IMR-90 (cell line): ENCODE measurements around the gene KCNK3. TPM values are rescaled to one million over a fixed set of nuclear protein-coding genes. Genes with fewer than 3 reads are reported as not detected.

Experiments
- ATAC-seq: fragments of 200-7000 bp; cut with Tn5 transposase; 2 replicates; pipeline ENCODE4 v1.9.1; 2020; ENCODE audit warnings: low read depth, mild to moderate bottlenecking, moderate library complexity
- BruUV-seq: library from RNA; stranded (reverse); fragments of 400-500 nt; replicated peaks from 2 replicates; lab custom pipeline; 2021; lab: Mats Ljungman, UMichigan
- CTCF ChIA-PET: fragments of 300-600 bp; formaldehyde crosslinking; extraction: SDS; loops from one replicate; lab custom pipeline; 2021; ENCODE audit warnings: antibody characterized with exemption; lab: Yijun Ruan, JAX
- POLR2A ChIA-PET: fragments of 300-600 bp; sonication (Branson Sonifier 250); formaldehyde crosslinking; loops from one replicate; lab custom pipeline; 2022; ENCODE audit warnings: antibody characterized with exemption; ENCODE audit not compliant: unreplicated experiment; lab: Charles Lee
- DNase-seq: peaks from one replicate; pipeline ENCODE4 v3.0.0; 2013
- H2AFZ ChIP-seq: replicated peaks from 2 replicates; pipeline ENCODE3; 2013; ENCODE audit warnings: low read length, mild to moderate bottlenecking; ENCODE audit not compliant: poor library complexity
- H2AK5ac ChIP-seq: 2 replicates; pipeline ENCODE4 v1.6.1; 2013; ENCODE audit warnings: low read depth, low read length, inconsistent platforms
- H2AK9ac ChIP-seq: replicated peaks from 2 replicates; pipeline ENCODE3; 2013; ENCODE audit warnings: mild to moderate bottlenecking, low read depth, low read length, moderate library complexity; ENCODE audit not compliant: poor library complexity
- H2BK120ac ChIP-seq: 2 replicates; pipeline ENCODE4 v1.6.1; 2013; ENCODE audit warnings: low read depth, low read length, inconsistent platforms
- H2BK15ac ChIP-seq: 3 replicates; pipeline ENCODE4 v1.6.1; 2013; ENCODE audit warnings: low read depth, low read length, inconsistent platforms
- H2BK20ac ChIP-seq: 2 replicates; pipeline ENCODE4 v1.6.1; 2013; ENCODE audit warnings: low read depth, mild to moderate bottlenecking, inconsistent platforms, low read length, moderate library complexity
- H2BK5ac ChIP-seq: 2 replicates; pipeline ENCODE4 v1.6.1; 2013; ENCODE audit warnings: mild to moderate bottlenecking, low read depth, low read length, inconsistent platforms; ENCODE audit not compliant: poor library complexity, severe bottlenecking
- H3K14ac ChIP-seq: replicated peaks from 2 replicates; pipeline ENCODE4 v1.6.1; 2013; ENCODE audit warnings: low read depth, low read length, inconsistent platforms
- H3K18ac ChIP-seq: 2 replicates; pipeline ENCODE4 v1.6.1; 2013; ENCODE audit warnings: low read depth, low read length, control low read depth
- H3K23ac ChIP-seq: 2 replicates; pipeline ENCODE4 v1.6.1; 2013; ENCODE audit warnings: low read depth, low read length, inconsistent platforms
- H3K27ac ChIP-seq: 2 replicates; pipeline ENCODE4 v1.5.1; 2013; ENCODE audit warnings: mild to moderate bottlenecking, control low read depth, low read length; ENCODE audit not compliant: insufficient read depth
- H3K27me3 ChIP-seq: 2 replicates; pipeline ENCODE4 v1.6.1; 2013; ENCODE audit warnings: low read length; ENCODE audit not compliant: control insufficient read depth, insufficient read depth
- H3K36me3 ChIP-seq: 2 replicates; pipeline ENCODE4 v1.6.1; 2013; ENCODE audit warnings: low read length, mixed read lengths; ENCODE audit not compliant: control insufficient read depth, insufficient read depth
- H3K4ac ChIP-seq: 2 replicates; pipeline ENCODE4 v1.6.1; 2013; ENCODE audit warnings: low read depth, low read length, inconsistent platforms
- H3K4me1 ChIP-seq: 2 replicates; pipeline ENCODE4 v1.6.1; 2013; ENCODE audit warnings: low read length, mixed read lengths; ENCODE audit not compliant: control insufficient read depth, insufficient read depth
- H3K4me2 ChIP-seq: 2 replicates; pipeline ENCODE4 v1.6.1; 2013; ENCODE audit warnings: low read depth, mild to moderate bottlenecking, control low read depth, low read length, moderate library complexity
- H3K4me3 ChIP-seq: 2 replicates; pipeline ENCODE4 v1.5.1; 2013; ENCODE audit warnings: low read depth, mild to moderate bottlenecking, control low read depth, low read length, moderate library complexity; ENCODE audit not compliant: insufficient read depth
- H3K56ac ChIP-seq: 2 replicates; pipeline ENCODE4 v1.6.1; 2013; ENCODE audit warnings: low read length, inconsistent platforms; ENCODE audit not compliant: insufficient read depth; ENCODE audit errors: extremely low read depth
- H3K79me1 ChIP-seq, 2 experiments: 2 replicates each; pipeline ENCODE4 v1.6.1; 2013; ENCODE audit warnings: low read length in 2 of 2, inconsistent platforms in 1 of 2, low read depth in 1 of 2
- H3K9ac ChIP-seq: 2 replicates; pipeline ENCODE4 v1.6.1; 2013; ENCODE audit warnings: low read depth, low read length, control low read depth
- H3K9me1 ChIP-seq: 2 replicates; pipeline ENCODE4 v1.6.1; 2013; ENCODE audit warnings: low read length, inconsistent platforms; ENCODE audit not compliant: insufficient read depth
- H3K9me3 ChIP-seq: 2 replicates; pipeline ENCODE4 v1.6.1; 2013; ENCODE audit warnings: low read length; ENCODE audit not compliant: control insufficient read depth, insufficient read depth
- H4K20me1 ChIP-seq: 2 replicates; pipeline ENCODE4 v1.6.1; 2013; ENCODE audit warnings: low read length, inconsistent platforms; ENCODE audit not compliant: insufficient read depth
- H4K5ac ChIP-seq: 2 replicates; pipeline ENCODE4 v1.6.1; 2013; ENCODE audit warnings: mild to moderate bottlenecking, low read depth, low read length, control low read depth
- H4K8ac ChIP-seq, 2 experiments: 2 replicates each; pipeline ENCODE4 v1.6.1; 2013; ENCODE audit warnings: low read depth in 2 of 2, low read length in 2 of 2, control low read depth in 1 of 2, inconsistent platforms in 1 of 2
- H4K91ac ChIP-seq: 2 replicates; pipeline ENCODE4 v1.6.1; 2013; ENCODE audit warnings: low read depth, low read length, inconsistent platforms; ENCODE audit not compliant: insufficient read depth
- BHLHE40 ChIP-seq: fragments of 150-350 bp; IDR thresholded peaks from 2 replicates; pipeline ENCODE4 v1.6.1; 2016; ENCODE audit warnings: mild to moderate bottlenecking, low read depth, low read length
- FOS ChIP-seq: fragments of 150-350 bp; IDR thresholded peaks from 2 replicates; pipeline ENCODE4 v1.6.1; 2016; ENCODE audit warnings: low read depth, low read length
- RCOR1 ChIP-seq: IDR thresholded peaks from 2 replicates; pipeline ENCODE4 v1.6.1; 2012; ENCODE audit warnings: mild to moderate bottlenecking, low read length, improper control_type of control experiment; ENCODE audit not compliant: insufficient replicate concordance
- USF2 ChIP-seq: fragments of 150-350 bp; IDR thresholded peaks from 2 replicates; pipeline ENCODE4 v1.6.1; 2017; ENCODE audit warnings: mild to moderate bottlenecking, antibody characterized with exemption, low read length, low read depth
- WGBS, 2 experiments: methylation state at CpG; one replicate each; pipeline versions ENCODE4 v1.1.5 to v1.1.7; 2013; ENCODE audit warnings: missing lambda C conversion rate in 2 of 2; ENCODE audit not compliant: insufficient read length in 1 of 2; ENCODE audit errors: extremely low coverage in 2 of 2; 5-methylcytosine and 5-hydroxymethylcytosine counted together
- dilution Hi-C: fragments of 300-500 bp; cut with HindIII; formaldehyde crosslinking; loops from one replicate; pipeline ENCODE4 v1.14.3; 2018; ENCODE audit warnings: low sequenced_read_pairs; ENCODE audit not compliant: unreplicated experiment
- in situ Hi-C: fragments of 300-500 bp; cut with MboI; formaldehyde crosslinking; loops from 3 replicates; pipeline ENCODE4 v1.14.3; 2019; ENCODE audit warnings: low sequenced_read_pairs, inconsistent platforms, mixed read lengths
- intact Hi-C: fragments of 100-400 bp; cut with micrococcal nuclease; formaldehyde crosslinking; loops from 2 replicates; pipeline ENCODE4 v1.10.0; 2022
- polyA plus RNA-seq, 3 experiments: library from polyadenylated mRNA; depleted of rRNA; stranded (reverse); fragments of >200 nt; gene quantifications; 2 replicates each; pipeline ENCODE4 v1.2.3, GENCODE V29; 2012; ENCODE audit warnings: low replicate concordance in 1 of 3
- total RNA-seq: library from RNA; depleted of rRNA; stranded (reverse); fragments of >200 nt; gene quantifications from 2 replicates; pipeline ENCODE4 v1.2.3, GENCODE V29; 2012

KCNK3 gene
- total and polyA plus RNA-seq, 2 of the 4 experiments (the other 2 are of a cell fraction), result under 0.01 to 0.03 TPM

GRCh38 chr2:26765475-26766200, 73.1 kb downstream of the KCNK3 start (continued):
- TF ChIP-seq BHLHE40, result no peak

GRCh38 chr2:26767129-26767528, 74.6 kb downstream of the KCNK3 start:
- Histone ChIP-seq H3K4me3 (no peak overlapping the region), H3K56ac (no peak overlapping the region), H3K18ac (no peak overlapping the region), H3K27ac (no peak overlapping the region), H4K20me1 (peaks cover 57% of the 10 kb centered on the region), H3K4me2 (no peak overlapping the region; the same call in 1 of the 2 replicates), H2BK120ac (no peak overlapping the region), H4K5ac (no peak overlapping the region), H2BK15ac (no peak overlapping the region), H3K4ac (no peak overlapping the region), H3K36me3 (peaks cover 8% of the 10 kb centered on the region), H3K9ac (no peak overlapping the region), H4K8ac (0 out of 4 replicates have a peak overlapping the region, but pooled peaks of 1 of the 2 experiments have one; percentile 5), H2AK9ac (no peak overlapping the region), H2BK5ac (no peak overlapping the region), H2BK20ac (no peak overlapping the region), H2AFZ (no peak overlapping the region), H3K4me1 (peaks cover 31% of the 10 kb centered on the region), H3K9me3 (no peaks in the 10 kb centered on the region), H2AK5ac (no peak overlapping the region), H4K91ac (no peak overlapping the region), H3K79me1 (peaks cover 52 to 85% of the 10 kb centered on the region in 2 experiments), H3K9me1 (peaks cover 38% of the 10 kb centered on the region), H3K27me3 (no peaks in the 10 kb centered on the region), H3K23ac (no peak overlapping the region), H3K14ac (no peak overlapping the region)
- CTCF ChIA-PET, result no interaction called here
- 80% methylated on average over 2 of the region's 5 CpGs; no CpG with 5 or more reads in 1 of the 2 experiments for WGBS, 2 experiments
- intact Hi-C loops (no loop called here), dilution Hi-C loops (no loop called here), in situ Hi-C loops (no loop called here)
- no peak for TF ChIP-seq RCOR1
- no peak for TF ChIP-seq BHLHE40
- TF ChIP-seq USF2, result no peak
- TF ChIP-seq FOS, result no peak
- no peak for ATAC-seq
- no peak for DNase-seq
- POLR2A ChIA-PET, result no interaction called here
- no TSS peak for BruUV-seq
